WI38 (cell line): Measurements from ENCODE around the gene ZFAND2B.

Experiments used
- H3K4me3 ChIP-seq: 2 replicates; pipeline ENCODE4 v1.5.1; 2011; ENCODE audit warnings: low read depth, mild to moderate bottlenecking, control low read depth, low read length
- TF ChIP-seq, protein P1 (sequence below): IDR thresholded peaks from 2 replicates; pipeline ENCODE4 v1.5.1; 2012; ENCODE audit warnings: low read depth, mild to moderate bottlenecking, control low read depth, low read length

The ZFAND2B gene

DNA sequence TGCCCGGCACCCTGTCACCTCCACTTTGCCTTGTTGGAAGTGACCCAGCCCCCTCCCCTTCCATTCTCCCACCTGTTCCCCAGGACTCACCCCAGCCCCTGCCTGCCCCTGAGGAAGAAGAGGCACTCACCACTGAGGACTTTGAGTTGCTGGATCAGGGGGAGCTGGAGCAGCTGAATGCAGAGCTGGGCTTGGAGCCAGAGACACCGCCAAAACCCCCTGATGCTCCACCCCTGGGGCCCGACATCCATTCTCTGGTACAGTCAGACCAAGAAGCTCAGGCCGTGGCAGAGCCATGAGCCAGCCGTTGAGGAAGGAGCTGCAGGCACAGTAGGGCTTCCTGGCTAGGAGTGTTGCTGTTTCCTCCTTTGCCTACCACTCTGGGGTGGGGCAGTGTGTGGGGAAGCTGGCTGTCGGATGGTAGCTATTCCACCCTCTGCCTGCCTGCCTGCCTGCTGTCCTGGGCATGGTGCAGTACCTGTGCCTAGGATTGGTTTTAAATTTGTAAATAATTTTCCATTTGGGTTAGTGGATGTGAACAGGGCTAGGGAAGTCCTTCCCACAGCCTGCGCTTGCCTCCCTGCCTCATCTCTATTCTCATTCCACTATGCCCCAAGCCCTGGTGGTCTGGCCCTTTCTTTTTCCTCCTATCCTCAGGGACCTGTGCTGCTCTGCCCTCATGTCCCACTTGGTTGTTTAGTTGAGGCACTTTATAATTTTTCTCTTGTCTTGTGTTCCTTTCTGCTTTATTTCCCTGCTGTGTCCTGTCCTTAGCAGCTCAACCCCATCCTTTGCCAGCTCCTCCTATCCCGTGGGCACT lies 24.0 kb upstream of the ZFAND2B start:
- TF ChIP-seq, protein P1, sequence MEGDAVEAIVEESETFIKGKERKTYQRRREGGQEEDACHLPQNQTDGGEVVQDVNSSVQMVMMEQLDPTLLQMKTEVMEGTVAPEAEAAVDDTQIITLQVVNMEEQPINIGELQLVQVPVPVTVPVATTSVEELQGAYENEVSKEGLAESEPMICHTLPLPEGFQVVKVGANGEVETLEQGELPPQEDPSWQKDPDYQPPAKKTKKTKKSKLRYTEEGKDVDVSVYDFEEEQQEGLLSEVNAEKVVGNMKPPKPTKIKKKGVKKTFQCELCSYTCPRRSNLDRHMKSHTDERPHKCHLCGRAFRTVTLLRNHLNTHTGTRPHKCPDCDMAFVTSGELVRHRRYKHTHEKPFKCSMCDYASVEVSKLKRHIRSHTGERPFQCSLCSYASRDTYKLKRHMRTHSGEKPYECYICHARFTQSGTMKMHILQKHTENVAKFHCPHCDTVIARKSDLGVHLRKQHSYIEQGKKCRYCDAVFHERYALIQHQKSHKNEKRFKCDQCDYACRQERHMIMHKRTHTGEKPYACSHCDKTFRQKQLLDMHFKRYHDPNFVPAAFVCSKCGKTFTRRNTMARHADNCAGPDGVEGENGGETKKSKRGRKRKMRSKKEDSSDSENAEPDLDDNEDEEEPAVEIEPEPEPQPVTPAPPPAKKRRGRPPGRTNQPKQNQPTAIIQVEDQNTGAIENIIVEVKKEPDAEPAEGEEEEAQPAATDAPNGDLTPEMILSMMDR, result no peak
- no peak overlapping the region for H3K4me3 ChIP-seq

DNA sequence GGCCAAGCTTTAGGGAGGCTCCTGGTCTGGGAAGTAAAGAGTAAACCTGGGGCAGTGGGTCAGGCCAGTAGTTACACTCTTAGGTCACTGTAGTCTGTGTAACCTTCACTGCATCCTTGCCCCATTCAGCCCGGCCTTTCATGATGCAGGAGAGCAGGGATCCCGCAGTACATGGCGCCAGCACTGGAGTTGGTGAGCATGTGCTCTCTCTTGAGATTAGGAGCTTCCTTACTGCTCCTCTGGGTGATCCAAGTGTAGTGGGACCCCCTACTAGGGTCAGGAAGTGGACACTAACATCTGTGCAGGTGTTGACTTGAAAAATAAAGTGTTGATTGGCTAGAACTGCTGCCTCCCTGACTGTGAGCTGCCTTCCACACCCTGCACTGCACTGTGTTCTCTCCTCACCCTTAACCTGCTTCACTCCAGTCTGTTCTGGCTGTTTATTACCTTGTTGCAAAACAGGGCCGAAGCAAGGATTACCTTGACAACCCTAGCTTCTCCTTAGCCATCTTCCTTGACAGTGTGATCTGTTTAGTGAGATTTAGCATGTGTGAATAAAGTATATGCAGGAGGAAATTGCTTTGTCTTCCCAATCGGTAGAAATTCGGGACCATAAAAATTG lies 23.3 kb upstream of the ZFAND2B start:
- TF ChIP-seq, protein P1, result no peak

DNA sequence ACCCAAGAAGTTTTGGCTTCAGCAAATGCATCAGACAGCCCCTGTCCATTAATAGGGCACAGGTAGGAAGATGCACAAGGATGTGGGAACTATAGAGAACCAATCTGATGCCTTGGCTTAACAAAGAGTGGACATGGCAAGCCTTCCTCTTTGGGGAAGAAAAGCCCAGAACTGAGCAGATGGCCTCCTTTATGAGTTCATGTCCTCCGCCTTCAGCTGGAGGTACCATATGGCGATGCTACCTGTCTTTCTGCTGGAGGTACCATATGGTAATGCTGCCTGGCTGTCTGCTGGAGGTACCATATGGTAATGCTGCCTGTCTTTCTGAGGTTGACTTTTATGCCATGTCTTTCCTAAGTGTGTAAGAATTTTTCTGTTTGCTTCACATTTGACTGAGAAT lies 22.5 kb upstream of the ZFAND2B start:
- no peak overlapping the region for H3K4me3 ChIP-seq
- TF ChIP-seq, protein P1, result no peak

More for the DNA sequence above, 23.3 kb upstream of the ZFAND2B start:
- no peak overlapping the region for H3K4me3 ChIP-seq

DNA sequence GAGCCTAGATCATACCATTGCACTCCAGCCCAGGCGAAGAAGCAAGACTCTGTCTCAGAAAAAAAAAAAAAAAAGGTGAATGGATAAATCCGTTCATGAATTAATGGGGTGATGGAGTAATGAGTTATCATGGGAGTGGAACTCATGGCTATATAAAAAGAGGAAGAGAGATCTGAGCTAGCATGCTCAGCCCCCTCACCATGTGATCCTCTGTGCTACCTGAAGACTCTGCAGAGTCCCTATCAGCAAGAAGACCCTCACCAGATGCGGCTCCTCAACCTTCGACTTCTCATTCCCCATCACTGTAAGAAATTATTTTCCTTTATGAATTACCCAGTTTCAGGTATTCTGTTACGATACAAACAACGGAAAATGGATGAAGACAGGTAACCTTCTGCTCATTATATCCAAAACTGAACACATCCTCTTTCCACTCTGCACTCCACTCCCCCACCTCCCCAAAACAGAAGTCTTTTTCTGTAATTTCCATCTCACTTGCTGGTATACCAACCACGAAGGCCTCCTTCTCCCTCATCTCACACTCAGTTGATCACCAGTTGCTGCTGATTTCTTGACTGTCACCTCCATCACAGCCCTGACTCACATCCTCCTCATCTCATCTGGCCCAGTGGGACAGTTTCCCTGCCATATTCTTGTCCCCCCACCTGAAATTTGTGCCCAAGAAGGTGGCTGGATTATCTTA lies 19.7 kb upstream of the ZFAND2B start:
- TF ChIP-seq, protein P1, result no peak
- H3K4me3 ChIP-seq, result no peak overlapping the region

DNA sequence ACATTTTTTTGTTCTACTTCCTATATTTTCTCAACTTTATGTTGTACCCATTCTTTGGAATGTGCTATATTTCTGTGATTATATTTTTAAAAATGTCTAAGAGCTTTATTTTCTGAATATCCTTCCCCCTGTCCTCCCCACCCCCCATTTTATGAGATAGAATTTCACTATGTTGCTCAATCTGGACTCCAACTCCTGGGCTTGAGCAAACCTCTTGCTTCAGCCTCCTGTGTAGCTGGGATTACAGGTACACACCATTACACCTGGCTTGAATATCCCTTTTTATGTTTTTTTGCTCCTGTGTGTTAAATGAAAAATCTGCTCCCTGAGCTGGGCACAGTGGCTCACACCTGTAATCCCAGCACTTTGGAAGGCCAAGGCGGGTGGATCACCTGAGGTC lies 9.2 kb upstream of the ZFAND2B start:
- H3K4me3 ChIP-seq, result no peak overlapping the region

DNA sequence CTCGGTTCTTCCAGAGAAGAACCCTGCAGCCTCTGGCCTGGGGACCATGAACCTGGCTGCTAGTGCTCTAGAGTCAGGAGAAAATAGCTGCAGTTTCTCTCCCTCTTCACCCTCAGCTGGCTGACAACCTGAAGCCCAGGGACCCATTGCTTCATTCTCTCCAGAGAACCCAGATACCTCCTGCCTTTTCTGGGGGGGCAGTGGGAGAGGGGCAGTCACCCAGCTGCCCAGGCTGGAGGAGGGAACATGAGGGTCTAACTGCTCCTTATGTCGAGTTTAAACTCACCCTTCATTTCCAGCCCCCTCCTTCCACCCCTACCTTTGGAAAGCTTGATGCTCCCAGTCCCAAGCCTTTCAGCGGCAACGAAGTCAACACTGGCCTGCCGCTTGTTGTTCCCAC lies 7.6 kb upstream of the ZFAND2B start:
- H3K4me3 ChIP-seq, result no peak overlapping the region
- TF ChIP-seq, protein P1, result no peak

More for the DNA sequence above, 9.2 kb upstream of the ZFAND2B start:
- TF ChIP-seq, protein P1, result no peak
